ENCODE data around the gene PTCH2.
"Not testable (repeated sequence)": the region's sequence is repeated elsewhere in the genome, so short reads cannot be mapped to it uniquely, and the experiment has no call there.

Gene PTCH2

GRCh38 chr1:44801491-44802305 is 41.4 kb downstream of the PTCH2 start:
- no peak for DNase-seq (ENCODE audit: low spot score)

GRCh38 chr1:44799770-44800584 is 43.1 kb downstream of the PTCH2 start, which contains the start of gene PLK3:
Gene PLK3 (plus strand): TSS chr1:44800377. CDS start chr1:44800464, 87 bp downstream.
- DNase-seq (ENCODE audit: low spot score): peak; percentile 92

- no peak for DNase-seq (ENCODE audit: low spot score)
These were observed 44.3 kb downstream of the PTCH2 start for GRCh38 chr1:44798481-44799365.

- DNase-seq (ENCODE audit: low spot score): not testable (repeated sequence)
These were observed 45.2 kb downstream of the PTCH2 start for GRCh38 chr1:44797886-44798285.

- no peak for DNase-seq (ENCODE audit: low spot score)
These were observed 50.1 kb downstream of the PTCH2 start for GRCh38 chr1:44792736-44793502.

GRCh38 chr1:44790968-44791801 is 51.9 kb downstream of the PTCH2 start:
- no peak for DNase-seq (ENCODE audit: low spot score)

- no peak for DNase-seq (ENCODE audit: low spot score)
These were observed 54.8 kb downstream of the PTCH2 start, which contains the start of gene BEST4 for GRCh38 chr1:44788120-44788860. Gene BEST4 (minus strand): TSS chr1:44788170. CDS start chr1:44787705, 465 bp downstream.

- no peak for DNase-seq (ENCODE audit: low spot score)
These were observed 55.5 kb downstream of the PTCH2 start for GRCh38 chr1:44787506-44787905.

GRCh38 chr1:44786841-44787426 is 56.1 kb downstream of the PTCH2 start:
- no peak for DNase-seq (ENCODE audit: low spot score)

GRCh38 chr1:44786138-44786840 is 56.8 kb downstream of the PTCH2 start:
- DNase-seq (ENCODE audit: low spot score): peak; percentile 70

GRCh38 chr1:44785501-44786137 is 57.4 kb downstream of the PTCH2 start:
- no peak for DNase-seq (ENCODE audit: low spot score)

- DNase-seq (ENCODE audit: low spot score): no peak
These were observed 58.0 kb downstream of the PTCH2 start for GRCh38 chr1:44785029-44785380.

GRCh38 chr1:44784094-44785028 is 58.7 kb downstream of the PTCH2 start:
- DNase-seq (ENCODE audit: low spot score): peak; percentile 38

- DNase-seq (ENCODE audit: low spot score): no peak
These were observed 59.4 kb downstream of the PTCH2 start for GRCh38 chr1:44783697-44784093.

- DNase-seq (ENCODE audit: low spot score): no peak
These were observed 62.4 kb downstream of the PTCH2 start for GRCh38 chr1:44780583-44781121.

- no peak for DNase-seq (ENCODE audit: low spot score)
These were observed 64.1 kb downstream of the PTCH2 start for GRCh38 chr1:44778705-44779576.
